Omental fat pad (tissue), 4 donors: ENCODE results near the gene SSBP3. TPM values are rescaled to one million over a fixed set of nuclear protein-coding genes. Genes with fewer than 3 reads are reported as not detected.

ENCODE experiments used
- ATAC-seq: fragments of 150-250 bp; one replicate; pipeline ENCODE4 v1.9.1; 2016; ENCODE audit warnings: mild to moderate bottlenecking, moderate library complexity; ENCODE audit not compliant: low FRiP score
- DNase-seq: peaks from one replicate; pipeline ENCODE4 v3.0.0-alpha.2; 2019; ENCODE audit warnings: low spot score
- CTCF ChIP-seq, 3 donors: fragments of 450-650 bp; IDR thresholded peaks; one replicate each; pipeline ENCODE4 v1.5.1; 2016 to 2017; ENCODE audit warnings: antibody characterized with exemption in 3 of 3, mild to moderate bottlenecking in 3 of 3, moderate library complexity in 2 of 3
- total RNA-seq, 4 donors: library from RNA; depleted of rRNA; stranded (reverse); fragments of >200 nt; gene quantifications; one replicate each; pipeline ENCODE4 v1.1.0, GENCODE V29; 2016

Gene SSBP3
- total RNA-seq, 4 donors from 2014 or later, result 21.0 to 32.6 (median 22.9) TPM

GRCh38 chr1:54256522-54257345, 149.5 kb downstream of the SSBP3 start:
- TF ChIP-seq CTCF (IDR thresholded peaks at IDR 0.05), result no peak
- DNase-seq (no peak), ATAC-seq (no peak)

- TF ChIP-seq CTCF (IDR thresholded peaks at IDR 0.05), result no peak
- ATAC-seq, result no peak
Measured at GRCh38 chr1:54255026-54255702, 151.0 kb downstream of the SSBP3 start.

DNA sequence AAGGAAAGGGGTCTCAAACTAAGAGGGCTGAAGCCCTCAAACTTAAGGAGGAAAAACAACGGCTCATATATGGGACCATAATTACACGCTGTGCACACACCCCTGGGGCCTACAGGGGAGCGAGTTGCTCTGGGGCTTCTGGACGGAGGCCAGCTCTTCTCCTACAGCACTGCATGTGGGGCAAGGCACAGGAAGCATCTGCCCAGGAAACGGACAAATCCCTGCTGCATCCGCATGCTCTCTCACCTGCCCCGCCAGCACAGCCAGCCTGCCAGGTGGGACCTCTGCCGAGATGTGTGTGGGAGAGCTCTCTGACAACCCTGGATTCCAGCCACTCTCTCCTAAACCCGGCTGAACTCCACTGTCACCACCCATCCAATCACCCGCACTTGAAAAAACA, 152.1 kb downstream of the SSBP3 start:
- DNase-seq (no peak), ATAC-seq (no peak)
- TF ChIP-seq CTCF (IDR thresholded peaks at IDR 0.05), result no peak

More at GRCh38 chr1:54255026-54255702, 151.0 kb downstream of the SSBP3 start:
- no peak for DNase-seq

- TF ChIP-seq CTCF (IDR thresholded peaks at IDR 0.05), result no peak
- ATAC-seq, result no peak
- DNase-seq, result no peak
Measured at GRCh38 chr1:54253480-54253879, 152.7 kb downstream of the SSBP3 start.

DNA sequence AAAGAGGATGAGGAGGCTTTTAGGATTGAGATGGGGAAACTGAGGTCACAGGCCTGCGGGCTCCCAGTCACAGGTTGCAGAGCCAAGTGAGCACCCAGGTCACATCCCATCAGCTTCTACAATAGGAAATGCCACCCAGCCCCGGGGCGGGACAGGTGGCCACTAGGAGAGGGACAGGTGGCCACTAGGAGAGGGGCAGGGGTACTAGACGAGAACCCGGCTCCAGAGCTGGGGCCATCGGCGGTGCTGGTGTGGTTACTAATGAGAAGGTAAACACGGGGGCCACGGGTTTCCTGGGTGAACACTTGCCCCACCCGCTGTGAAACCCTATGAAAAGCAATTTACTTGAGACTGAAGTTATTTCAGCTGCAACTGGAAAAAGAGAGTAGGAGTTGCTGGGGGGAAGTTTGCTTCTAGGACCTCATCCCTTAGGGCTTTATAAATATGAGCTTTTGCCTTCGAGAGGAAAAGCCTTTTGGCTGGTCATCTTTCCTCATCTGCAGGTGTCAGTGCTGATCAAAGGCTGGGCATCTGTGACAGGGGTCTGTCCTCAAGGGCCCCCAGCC, 153.7 kb downstream of the SSBP3 start:
- no peak for ATAC-seq
- no peak for TF ChIP-seq CTCF (IDR thresholded peaks at IDR 0.05)
- no peak for DNase-seq

GRCh38 chr1:54250670-54251069, 155.5 kb downstream of the SSBP3 start:
- DNase-seq (no peak), ATAC-seq (no peak)
- no peak for TF ChIP-seq CTCF (IDR thresholded peaks at IDR 0.05)
